K562 (cell line): Measurements from ENCODE around the gene GULP1. TPM values are rescaled to one million over a fixed set of nuclear protein-coding genes. Genes with fewer than 3 reads are reported as not detected.

ENCODE experiments used
- ATAC-seq: fragments of 200-7000 bp; cut with Tn5 transposase; 3 replicates; pipeline ENCODE4 v1.9.1; 2020; ENCODE audit warnings: moderate library complexity
- BruUV-seq: library from RNA; stranded (reverse); fragments of 400-500 nt; replicated peaks from 2 replicates; lab custom pipeline; 2021; lab: Mats Ljungman, UMichigan
- CTCF ChIA-PET: fragments of 300-600 bp; formaldehyde crosslinking; extraction: SDS; loops from one replicate; lab custom pipeline; 2021; ENCODE audit warnings: low intra/inter-chr PET ratio; lab: Yijun Ruan, JAX
- POLR2A ChIA-PET: fragments of 300-600, 350-650 bp; sonication (Branson Sonifier 250); formaldehyde crosslinking; extraction: SDS; loops from one replicate; lab custom pipeline; 2021; ENCODE audit warnings: antibody characterized with exemption, inconsistent platforms; lab: Yijun Ruan, JAX
- DNase-seq, 4 experiments: peaks; one replicate each; pipeline versions ENCODE4 v3.0.0 to v3.0.0-alpha.2; 2011 to 2018; ENCODE audit warnings: low spot score in 3 of 4, mixed read lengths in 3 of 4; ENCODE audit errors: extremely low read depth in 1 of 4
- FAIRE-seq: peaks from 2 replicates; lab custom pipeline; 2011; peaks lifted over from hg19 to GRCh38; lab: Jason Lieb, UNC
- H2AFZ ChIP-seq: 2 replicates; pipeline ENCODE4 v1.6.0; 2011; ENCODE audit warnings: low read depth, low read length, control low read depth, inconsistent platforms
- H3K27ac ChIP-seq: fragments of 200-600 bp; 3 replicates; pipeline ENCODE4 v1.8.0; 2011; ENCODE audit warnings: low read depth, mild to moderate bottlenecking, control low read depth, inconsistent platforms, low read length, moderate library complexity, mixed read lengths; ENCODE audit errors: extremely low read depth
- H3K27me3 ChIP-seq, 2 experiments: fragments of 300-600 bp in 1 of 2; 2 replicates in 1 of 2; 3 replicates in 1 of 2; pipeline versions ENCODE4 v1.6.0 to v1.8.0; 2011; ENCODE audit warnings: inconsistent platforms in 2 of 2, low read length in 2 of 2, mild to moderate bottlenecking in 1 of 2, mixed read lengths in 1 of 2, moderate library complexity in 1 of 2; ENCODE audit not compliant: control insufficient read depth in 2 of 2, insufficient read depth in 2 of 2
- H3K36me3 ChIP-seq: fragments of 300-600 bp; 3 replicates; pipeline ENCODE4 v1.8.0; 2011; ENCODE audit warnings: mild to moderate bottlenecking, low read length, inconsistent platforms; ENCODE audit not compliant: control insufficient read depth, insufficient read depth
- H3K4me1 ChIP-seq, 2 experiments: fragments of 200-600 bp in 1 of 2; replicated peaks in 1 of 2; 2 replicates in 1 of 2; 3 replicates in 1 of 2; pipeline versions ENCODE4 v1.5.1 to v1.8.0; 2011; ENCODE audit warnings: inconsistent platforms in 2 of 2, low read length in 2 of 2, mild to moderate bottlenecking in 1 of 2, mixed read lengths in 1 of 2, moderate library complexity in 1 of 2; ENCODE audit not compliant: control insufficient read depth in 2 of 2, insufficient read depth in 2 of 2
- H3K4me2 ChIP-seq: 2 replicates; pipeline ENCODE4 v1.6.1; 2011; ENCODE audit warnings: low read length, control low read depth, inconsistent platforms, mixed read lengths; ENCODE audit not compliant: insufficient read depth
- H3K4me3 ChIP-seq: fragments of 200-600 bp; sonication (generic), shearing (Covaris generic); 2 replicates; pipeline ENCODE4 v1.5.1; 2016; ENCODE audit warnings: control low read depth, inconsistent platforms
- H3K79me2 ChIP-seq: fragments of 200-600 bp; 3 replicates; pipeline ENCODE4 v1.8.0; 2011; ENCODE audit warnings: low read length, inconsistent platforms; ENCODE audit not compliant: control insufficient read depth, insufficient read depth
- H3K9ac ChIP-seq, 2 experiments: 2 replicates each; pipeline versions ENCODE4 v1.6.0 to v1.6.1; 2011; ENCODE audit warnings: low read depth in 2 of 2, low read length in 2 of 2, control low read depth in 1 of 2, inconsistent platforms in 1 of 2, mild to moderate bottlenecking in 1 of 2, mixed read lengths in 1 of 2; ENCODE audit not compliant: insufficient read depth in 1 of 2
- H3K9me1 ChIP-seq: one replicate; pipeline ENCODE4 v1.6.0; 2011; ENCODE audit warnings: inconsistent platforms, mild to moderate bottlenecking, low read length, moderate library complexity; ENCODE audit not compliant: control insufficient read depth, insufficient read depth
- H3K9me3 ChIP-seq: replicated peaks from 2 replicates; pipeline ENCODE4 v1.5.1; 2011; ENCODE audit warnings: low read depth, low read length, inconsistent platforms; ENCODE audit not compliant: control insufficient read depth, insufficient read depth
- H4K20me1 ChIP-seq: replicated peaks from 2 replicates; pipeline ENCODE4 v1.6.1; 2011; ENCODE audit warnings: low read length, inconsistent platforms, mixed read lengths; ENCODE audit not compliant: control insufficient read depth, insufficient read depth
- ARID2 ChIP-seq: fragments of 450-650 bp; IDR thresholded peaks from 2 replicates; pipeline ENCODE4 v1.6.1; 2017; ENCODE audit warnings: antibody characterized with exemption, mild to moderate bottlenecking
- BRD4 ChIP-seq: fragments of 200-600 bp; sonication (generic); IDR thresholded peaks from 2 replicates; pipeline ENCODE4 v1.6.1; 2017; ENCODE audit warnings: inconsistent platforms
- COPS2 ChIP-seq: fragments of 450-650 bp; conservative IDR thresholded peaks from 2 replicates; pipeline ENCODE4 v1.6.1; 2016; ENCODE audit warnings: mild to moderate bottlenecking, moderate library complexity
- DIDO1 ChIP-seq: fragments of 450-650 bp; IDR thresholded peaks from 2 replicates; pipeline ENCODE4 v1.6.1; 2016; ENCODE audit warnings: low read depth, missing biosample characterization, missing genetic modification characterization
- GTF2F1 ChIP-seq: IDR thresholded peaks from 2 replicates; pipeline ENCODE4 v1.6.1; 2011; ENCODE audit warnings: low read depth, low read length, improper control_type of control experiment
- IRF9 ChIP-seq: fragments of 450-650 bp; IDR thresholded peaks from 2 replicates; pipeline ENCODE4 v1.6.1; 2016; ENCODE audit warnings: missing biosample characterization, missing genetic modification characterization
- MCM3 ChIP-seq: fragments of 450-650 bp; IDR thresholded peaks from 2 replicates; pipeline ENCODE4 v1.6.1; 2016
- NFIX ChIP-seq: fragments of 250-450 bp; sonication (Bioruptor Pico); IDR thresholded peaks from 2 replicates; pipeline ENCODE4 v1.4.0; 2020; ENCODE audit warnings: low read depth, mild to moderate bottlenecking, moderate library complexity
- POLR2AphosphoS2 ChIP-seq: IDR thresholded peaks from 2 replicates; pipeline ENCODE4 v1.6.1; 2012; ENCODE audit warnings: low read length, improper control_type of control experiment
- PURB ChIP-seq: sonication (generic); formaldehyde crosslinking; IDR thresholded peaks from 2 replicates; pipeline ENCODE4 v1.9.0; 2021; ENCODE audit warnings: low read depth, mild to moderate bottlenecking, missing genetic modification reagents
- SUPT5H ChIP-seq: fragments of 450-650 bp; IDR thresholded peaks from 2 replicates; pipeline ENCODE4 v1.6.1; 2016
- TAF7 ChIP-seq: fragments of 450-650 bp; IDR thresholded peaks from 2 replicates; pipeline ENCODE4 v1.6.1; 2016; ENCODE audit warnings: missing genetic modification characterization, missing compliant biosample characterization
- YY1 ChIP-seq, 3 experiments: IDR thresholded peaks; 2 replicates each; pipeline ENCODE4 v1.6.1; 2011; ENCODE audit warnings: low read length in 2 of 3, mild to moderate bottlenecking in 2 of 3, moderate library complexity in 2 of 3, borderline replicate concordance in 1 of 3, control low read depth in 1 of 3, low read depth in 1 of 3; ENCODE audit not compliant: insufficient read depth in 3 of 3, insufficient replicate concordance in 2 of 3, control insufficient read depth in 1 of 3, insufficient read length in 1 of 3; ENCODE audit errors: extremely low read depth in 1 of 3
- ZFP1 ChIP-seq: fragments of 450-650 bp; formaldehyde crosslinking; IDR thresholded peaks from 2 replicates; pipeline ENCODE4 v1.4.0; 2020; ENCODE audit warnings: mild to moderate bottlenecking, mixed read lengths
- ZNF57 ChIP-seq: fragments of 450-650 bp; formaldehyde crosslinking; IDR thresholded peaks from 2 replicates; pipeline ENCODE4 v1.4.0; 2020; ENCODE audit warnings: mild to moderate bottlenecking, moderate library complexity
- ZNF740 ChIP-seq, 3 experiments: fragments of 200-800 bp in 1 of 3; sonication (Bioruptor generic) in 1 of 3; sonication (generic) in 1 of 3; formaldehyde crosslinking in 1 of 3; IDR thresholded peaks; 2 replicates each; pipeline versions ENCODE4 v1.6.1 to v1.8.0; 2016 to 2022; ENCODE audit warnings: mild to moderate bottlenecking in 2 of 3, missing compliant biosample characterization in 2 of 3, missing genetic modification characterization in 2 of 3, missing genetic modification reagents in 1 of 3
- WGBS: fragments of 100-300 bp; shearing (Covaris generic); methylation state at CpG from one replicate; pipeline ENCODE4 v1.1.6; 2016; ENCODE audit warnings: low coverage, mixed read lengths; ENCODE audit not compliant: insufficient coverage; ENCODE audit errors: missing lambda C conversion rate; 5-methylcytosine and 5-hydroxymethylcytosine counted together
- in situ Hi-C: fragments of 300-500 bp; cut with MboI; formaldehyde crosslinking; loops from 4 replicates; pipeline ENCODE4 v1.15.0; 2018; ENCODE audit warnings: inconsistent platforms, mixed read lengths
- intact Hi-C: fragments of 100-400 bp; cut with micrococcal nuclease; formaldehyde crosslinking; loops from 2 replicates; pipeline ENCODE4 v1.14.2; 2022
- polyA plus RNA-seq, 8 experiments: library from polyadenylated mRNA; depleted of rRNA in 4 of 8; stranded (reverse) in 5 of 8; unstranded in 3 of 8; fragments of >200 nt; fragmentation: Nextera tagmentation in 2 of 8; fragmentation: Illumina TruSeq in 1 of 8; extraction: Ambion mirVana in 2 of 8; extraction: Trizol in 1 of 8; gene quantifications; 2 replicates each; pipeline versions ENCODE4 v1.2.1 to v1.2.3, GENCODE V29; 2011 to 2014; ENCODE audit warnings: inconsistent platforms in 1 of 8, missing spikeins in 1 of 8
- total RNA-seq, 7 experiments: library from RNA; depleted of rRNA in 6 of 7; stranded (reverse); fragments of >200 nt in 6 of 7; fragmentation: Illumina TruSeq in 2 of 7; extraction: Trizol in 2 of 7; gene quantifications; 2 replicates each; pipeline versions ENCODE4 v1.2.1 to v1.2.3, GENCODE V29; 2011 to 2021; ENCODE audit warnings: low replicate concordance in 1 of 7
- TF ChIP-seq, protein P1 (sequence below): fragments of 250-450 bp; sonication (Bioruptor Pico); IDR thresholded peaks from 2 replicates; pipeline ENCODE4 v1.4.0; 2020; ENCODE audit warnings: mild to moderate bottlenecking
- TF ChIP-seq, protein P2 (sequence below): sonication (generic); formaldehyde crosslinking; IDR thresholded peaks from 2 replicates; pipeline ENCODE4 v1.8.1; 2023; ENCODE audit warnings: mild to moderate bottlenecking, missing genetic modification reagents

Gene GULP1
- total and polyA plus RNA-seq, 9 of the 15 experiments (the other 6 are each of a cell fraction or from before 2014, with no cell fraction given) = 8.5 to 25.3 (median 19.5) TPM

DNA sequence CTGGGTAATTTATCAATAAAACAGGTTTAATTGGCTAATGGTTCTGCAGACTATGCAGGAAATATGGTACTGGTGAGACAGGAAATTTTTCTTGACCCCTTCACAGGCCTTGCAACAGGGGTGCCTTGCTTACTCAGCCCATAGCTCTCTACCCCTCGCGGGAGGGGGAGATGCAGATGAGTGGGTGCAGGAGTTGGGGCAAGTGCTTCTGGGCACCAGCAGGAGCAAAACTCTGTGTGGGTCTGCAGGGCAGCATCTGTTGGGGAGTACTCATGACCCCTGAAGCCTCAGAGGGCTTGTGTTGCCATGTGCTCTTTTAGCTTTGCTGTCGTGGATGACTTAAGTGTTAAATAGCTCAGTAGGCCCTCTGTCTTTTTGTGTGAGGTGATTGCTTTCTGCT lies 48.6 kb downstream of the GULP1 start:
- H3K9me3 ChIP-seq = no peaks in the 10 kb centered on the region
- no peaks in the 10 kb centered on the region for H4K20me1 ChIP-seq
- BruUV-seq = no TSS peak
- H3K9me1 ChIP-seq = no peaks in the 10 kb centered on the region
- H3K4me2 ChIP-seq = no peak overlapping the region
- peaks cover 8% of the 10 kb centered on the region; the same call in 2 of the 3 replicates for H3K79me2 ChIP-seq
- no peaks in the 10 kb centered on the region for H3K4me1 ChIP-seq
- no peaks in the 10 kb centered on the region for H3K36me3 ChIP-seq
- intact Hi-C loops = no loop called here
- H2AFZ ChIP-seq = no peak overlapping the region
- ATAC-seq (no peak), DNase-seq (no peak), FAIRE-seq (no peak)
- H3K4me3 ChIP-seq = no peak overlapping the region
- ChIA-PET CTCF (no interaction called here), POLR2A (no interaction called here)
- H3K27me3 ChIP-seq = no peaks in the 10 kb centered on the region
- no peak overlapping the region for H3K27ac ChIP-seq
- no peak overlapping the region for H3K9ac ChIP-seq
- in situ Hi-C loops = no loop called here
- 100% methylated on average over 2 of the region's 3 CpGs for WGBS
- TF ChIP-seq, protein P1, sequence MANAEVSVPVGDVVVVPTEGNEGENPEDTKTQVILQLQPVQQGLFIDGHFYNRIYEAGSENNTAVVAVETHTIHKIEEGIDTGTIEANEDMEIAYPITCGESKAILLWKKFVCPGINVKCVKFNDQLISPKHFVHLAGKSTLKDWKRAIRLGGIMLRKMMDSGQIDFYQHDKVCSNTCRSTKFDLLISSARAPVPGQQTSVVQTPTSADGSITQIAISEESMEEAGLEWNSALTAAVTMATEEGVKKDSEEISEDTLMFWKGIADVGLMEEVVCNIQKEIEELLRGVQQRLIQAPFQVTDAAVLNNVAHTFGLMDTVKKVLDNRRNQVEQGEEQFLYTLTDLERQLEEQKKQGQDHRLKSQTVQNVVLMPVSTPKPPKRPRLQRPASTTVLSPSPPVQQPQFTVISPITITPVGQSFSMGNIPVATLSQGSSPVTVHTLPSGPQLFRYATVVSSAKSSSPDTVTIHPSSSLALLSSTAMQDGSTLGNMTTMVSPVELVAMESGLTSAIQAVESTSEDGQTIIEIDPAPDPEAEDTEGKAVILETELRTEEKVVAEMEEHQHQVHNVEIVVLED (CRISPR knock-in tag) = no peak
- TF ChIP-seq TAF7 = no peak
- TF ChIP-seq ZFP1 = no peak
- TF ChIP-seq SUPT5H = no peak
- TF ChIP-seq DIDO1 (tag) = no peak
- TF ChIP-seq YY1 (IDR thresholded peaks at IDR 0.05; ENCODE audit: borderline replicate concordance in 1 of 3, control insufficient read depth in 1 of 3, extremely low read depth in 1 of 3, insufficient read depth in 3 of 3, insufficient read length in 1 of 3, insufficient replicate concordance in 2 of 3, low read depth in 1 of 3, low read length in 2 of 3) = no peak
- no peak for TF ChIP-seq BRD4
- no peak for TF ChIP-seq GTF2F1
- no peak for TF ChIP-seq ARID2
- no peak for TF ChIP-seq POLR2AphosphoS2
- TF ChIP-seq, protein P2, sequence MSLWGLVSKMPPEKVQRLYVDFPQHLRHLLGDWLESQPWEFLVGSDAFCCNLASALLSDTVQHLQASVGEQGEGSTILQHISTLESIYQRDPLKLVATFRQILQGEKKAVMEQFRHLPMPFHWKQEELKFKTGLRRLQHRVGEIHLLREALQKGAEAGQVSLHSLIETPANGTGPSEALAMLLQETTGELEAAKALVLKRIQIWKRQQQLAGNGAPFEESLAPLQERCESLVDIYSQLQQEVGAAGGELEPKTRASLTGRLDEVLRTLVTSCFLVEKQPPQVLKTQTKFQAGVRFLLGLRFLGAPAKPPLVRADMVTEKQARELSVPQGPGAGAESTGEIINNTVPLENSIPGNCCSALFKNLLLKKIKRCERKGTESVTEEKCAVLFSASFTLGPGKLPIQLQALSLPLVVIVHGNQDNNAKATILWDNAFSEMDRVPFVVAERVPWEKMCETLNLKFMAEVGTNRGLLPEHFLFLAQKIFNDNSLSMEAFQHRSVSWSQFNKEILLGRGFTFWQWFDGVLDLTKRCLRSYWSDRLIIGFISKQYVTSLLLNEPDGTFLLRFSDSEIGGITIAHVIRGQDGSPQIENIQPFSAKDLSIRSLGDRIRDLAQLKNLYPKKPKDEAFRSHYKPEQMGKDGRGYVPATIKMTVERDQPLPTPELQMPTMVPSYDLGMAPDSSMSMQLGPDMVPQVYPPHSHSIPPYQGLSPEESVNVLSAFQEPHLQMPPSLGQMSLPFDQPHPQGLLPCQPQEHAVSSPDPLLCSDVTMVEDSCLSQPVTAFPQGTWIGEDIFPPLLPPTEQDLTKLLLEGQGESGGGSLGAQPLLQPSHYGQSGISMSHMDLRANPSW (CRISPR knock-in tag) = no peak
- no peak for TF ChIP-seq MCM3
- TF ChIP-seq ZNF740 (CRISPR knock-in tag; IDR thresholded peaks at IDR 0.05) = no peak
- no peak for TF ChIP-seq ZNF740 (tag; IDR thresholded peaks at IDR 0.05)
- no peak for TF ChIP-seq ZNF57 (CRISPR knock-in tag)
- no peak for TF ChIP-seq PURB
- TF ChIP-seq IRF9 = no peak
- no peak for TF ChIP-seq COPS2
- no peak for TF ChIP-seq NFIX (CRISPR knock-in tag)
